Vagina (tissue), 2 donors: ENCODE measurements around the gene MOGAT3. TPM values are rescaled to one million over a fixed set of nuclear protein-coding genes. Genes with fewer than 3 reads are reported as not detected.
"Not testable (repeated sequence)": the region's sequence is repeated elsewhere in the genome, so short reads cannot be mapped to it uniquely, and the experiment has no call there.

ENCODE experiments used
- DNase-seq, 2 donors: peaks; one replicate each; pipeline ENCODE4 v3.0.0-alpha.2; 2017; ENCODE audit errors: extremely low spot score in 2 of 2
- H3K27ac ChIP-seq: fragments of 200-600 bp; sonication (generic); one replicate; pipeline ENCODE4 v1.5.1; 2019
- H3K27me3 ChIP-seq: fragments of 200-600 bp; sonication (generic); one replicate; pipeline ENCODE4 v1.5.1; 2019
- H3K36me3 ChIP-seq, 2 donors: fragments of 200-600 bp; sonication (generic); one replicate each; pipeline ENCODE4 v1.5.1; 2017 to 2019
- H3K4me1 ChIP-seq: fragments of 200-600 bp; sonication (generic); one replicate; pipeline ENCODE4 v1.5.1; 2019
- H3K4me3 ChIP-seq, 2 donors: fragments of 200-600 bp; sonication (generic); 1 replicate in 1 of 2; 2 replicates in 1 of 2; pipeline ENCODE4 v1.5.1; 2016 to 2019
- H3K9me3 ChIP-seq: fragments of 200-600 bp; sonication (generic); one replicate; pipeline ENCODE4 v1.5.1; 2019
- CTCF ChIP-seq, 3 experiments: fragments of 450-650 bp in 2 of 3; fragments of 200-600 bp in 1 of 3; sonication (generic) in 1 of 3; IDR thresholded peaks; one replicate each; pipeline ENCODE4 v1.5.1; 2017 to 2019; ENCODE audit warnings: antibody characterized with exemption in 3 of 3, mild to moderate bottlenecking in 2 of 3, moderate library complexity in 2 of 3
- POLR2A ChIP-seq, 2 donors: fragments of 450-650 bp; IDR thresholded peaks; one replicate each; pipeline ENCODE4 v1.6.1; 2017; ENCODE audit warnings: antibody characterized with exemption in 2 of 2, mild to moderate bottlenecking in 2 of 2, moderate library complexity in 2 of 2
- POLR2AphosphoS5 ChIP-seq, 2 donors: sonication (generic); formaldehyde crosslinking; IDR thresholded peaks; one replicate each; pipeline ENCODE4 v1.9.0; 2017; ENCODE audit warnings: antibody characterized with exemption in 2 of 2, mild to moderate bottlenecking in 2 of 2, low read depth in 1 of 2; ENCODE audit not compliant: insufficient read depth in 1 of 2
- intact Hi-C: fragments of 100-400 bp; cut with DNase I; formaldehyde crosslinking; loops from one replicate; pipeline ENCODE4 v1.15.1; 2023
- total RNA-seq: library from RNA; depleted of rRNA; stranded (reverse); fragments of >200 nt; gene quantifications from one replicate; pipeline ENCODE4 v1.2.3, GENCODE V29; 2016

MOGAT3 gene
- total RNA-seq, 1 donor from 2014 or later, result not detected

GRCh38 chr7:101202603-101202918 lies 1.7 kb upstream of the MOGAT3 start:
- TF ChIP-seq POLR2AphosphoS5 (IDR thresholded peaks at IDR 0.05; ENCODE audit: insufficient read depth in 1 of 2, low read depth in 1 of 2) (no peak), POLR2A (IDR thresholded peaks at IDR 0.05) (no peak), CTCF (IDR thresholded peaks at IDR 0.05) (no peak)
- DNase-seq, result no peak
- H3K27me3 ChIP-seq, result no peaks in the 10 kb centered on the region
- peaks cover 8% of the 10 kb centered on the region for H3K4me1 ChIP-seq
- intact Hi-C loops, result no loop called here
- H3K36me3 ChIP-seq, result peaks cover 0 to 2% of the 10 kb centered on the region in 2 donors
- no peak overlapping the region for H3K4me3 ChIP-seq
- H3K9me3 ChIP-seq, result no peaks in the 10 kb centered on the region
- no peak overlapping the region for H3K27ac ChIP-seq

- Histone ChIP-seq H3K9me3 (no peaks in the 10 kb centered on the region), H3K36me3 (no peaks in the 10 kb centered on the region), H3K4me1 (peaks cover 8% of the 10 kb centered on the region), H3K4me3 (peak overlapping the region; percentile 9 to 19), H3K27ac (no peak overlapping the region), H3K27me3 (no peaks in the 10 kb centered on the region)
- intact Hi-C loops, result no loop called here
- TF ChIP-seq CTCF (IDR thresholded peaks at IDR 0.05), result no peak
- DNase-seq, result no peak
Measured at GRCh38 chr7:101201695-101202602, 1.1 kb upstream of the MOGAT3 start.

GRCh38 chr7:101200504-101200861 lies 353 bp downstream of the MOGAT3 start:
- no peak for DNase-seq
- Histone ChIP-seq H3K4me3 (no peak overlapping the region), H3K9me3 (no peaks in the 10 kb centered on the region), H3K4me1 (peaks cover 8% of the 10 kb centered on the region), H3K27ac (no peak overlapping the region), H3K36me3 (no peaks in the 10 kb centered on the region), H3K27me3 (no peaks in the 10 kb centered on the region)
- intact Hi-C loops, result no loop called here
- TF ChIP-seq POLR2AphosphoS5 (IDR thresholded peaks at IDR 0.05; ENCODE audit: insufficient read depth in 1 of 2, low read depth in 1 of 2) (no peak), CTCF (IDR thresholded peaks at IDR 0.05) (no peak), POLR2A (IDR thresholded peaks at IDR 0.05) (no peak)

- not testable (repeated sequence) for H3K9me3 ChIP-seq, H3K27ac ChIP-seq, H3K4me1 ChIP-seq, DNase-seq, H3K27me3 ChIP-seq, H3K36me3 ChIP-seq, H3K4me3 ChIP-seq
- intact Hi-C loops, result loop anchor here (10.0 kb wide), 1 partner anchor 85 kb away; no protein-coding TSS in a partner anchor
Measured at GRCh38 chr7:101199522-101199921, 1.3 kb downstream of the MOGAT3 start.

- no peaks in the 10 kb centered on the region for H3K27me3 ChIP-seq
- H3K4me3 ChIP-seq, result no peak overlapping the region
- intact Hi-C loops, result loop anchor here (10.0 kb wide), 1 partner anchor 86 kb away; no protein-coding TSS in a partner anchor
- TF ChIP-seq POLR2A (IDR thresholded peaks at IDR 0.05), result no peak
- TF ChIP-seq POLR2AphosphoS5 (IDR thresholded peaks at IDR 0.05; ENCODE audit: insufficient read depth in 1 of 2, low read depth in 1 of 2), result no peak
- TF ChIP-seq CTCF (IDR thresholded peaks at IDR 0.05), result no peak
- H3K36me3 ChIP-seq, result no peaks in the 10 kb centered on the region
- no peaks in the 10 kb centered on the region for H3K9me3 ChIP-seq
- no peak overlapping the region for H3K27ac ChIP-seq
- DNase-seq, result no peak
- H3K4me1 ChIP-seq, result peaks cover 8% of the 10 kb centered on the region
Measured at GRCh38 chr7:101198476-101198875, 2.4 kb downstream of the MOGAT3 start.
